GM23338 (cell line): ENCODE data around the gene ISX. TPM values are rescaled to one million over a fixed set of nuclear protein-coding genes. Genes with fewer than 3 reads are reported as not detected.

Experiments used
- CTCF ChIP-seq, 2 experiments: fragments of 200-600 bp in 1 of 2; sonication (generic) in 1 of 2; conservative IDR thresholded peaks; 2 replicates each; pipeline versions ENCODE4 v1.5.1 to v1.6.1; 2016 to 2017; ENCODE audit warnings: antibody characterized with exemption in 2 of 2, low read depth in 2 of 2, mild to moderate bottlenecking in 2 of 2, moderate library complexity in 1 of 2
- EZH2 ChIP-seq: fragments of 200-600 bp; sonication (generic); IDR thresholded peaks from one replicate; pipeline ENCODE4 v1.8.0; 2017; ENCODE audit warnings: antibody characterized with exemption, mild to moderate bottlenecking, low read depth; ENCODE audit not compliant: unreplicated experiment
- JUNB ChIP-seq: IDR thresholded peaks from one replicate; pipeline ENCODE4 v1.6.1; 2016; ENCODE audit warnings: antibody characterized with exemption; ENCODE audit not compliant: unreplicated experiment
- NANOG ChIP-seq: IDR thresholded peaks from 2 replicates; pipeline ENCODE4 v1.6.1; 2016; ENCODE audit warnings: antibody characterized with exemption, borderline replicate concordance
- REST ChIP-seq: IDR thresholded peaks from one replicate; pipeline ENCODE4 v1.6.1; 2018; ENCODE audit warnings: antibody characterized with exemption; ENCODE audit not compliant: unreplicated experiment
- STAT1 ChIP-seq: IDR thresholded peaks from one replicate; pipeline ENCODE4 v1.6.1; 2016; ENCODE audit warnings: antibody characterized with exemption; ENCODE audit not compliant: unreplicated experiment
- ZNF114 ChIP-seq: fragments of 250-450 bp; sonication (Bioruptor Pico); IDR thresholded peaks from 2 replicates; pipeline ENCODE4 v1.5.0; 2020; ENCODE audit warnings: mild to moderate bottlenecking, moderate library complexity
- ZNF331 ChIP-seq: fragments of 250-450 bp; sonication (Bioruptor Pico); IDR thresholded peaks from 2 replicates; pipeline ENCODE4 v1.5.0; 2020; ENCODE audit warnings: low read depth, mild to moderate bottlenecking, moderate library complexity
- ZNF462 ChIP-seq: fragments of 250-450 bp; sonication (Bioruptor Pico); IDR thresholded peaks from 2 replicates; pipeline ENCODE4 v1.5.0; 2020; ENCODE audit warnings: mild to moderate bottlenecking, moderate library complexity
- polyA plus RNA-seq: library from polyadenylated mRNA; unstranded; fragments of >200 nt; fragmentation: Nextera tagmentation; extraction: Ambion mirVana; gene quantifications from 2 replicates; pipeline ENCODE4 v1.2.1, GENCODE V29; 2016
- total RNA-seq: library from RNA; depleted of rRNA; stranded (reverse); fragments of >200 nt; shearing (Covaris generic); gene quantifications from 2 replicates; pipeline ENCODE4 v1.2.3, GENCODE V29; 2014

The ISX gene
- total and polyA plus RNA-seq, 2 experiments from 2014 or later, result not detected

GRCh38 chr22:35051791-35052190 lies 14.2 kb upstream of the ISX start (continued):
- TF ChIP-seq ZNF462 (CRISPR knock-in tag), result no peak
- TF ChIP-seq CTCF (conservative IDR thresholded peaks at IDR 0.05; ENCODE audit: low read depth in 2 of 2), result no peak
- no peak for TF ChIP-seq STAT1
- TF ChIP-seq JUNB, result no peak
- no peak for TF ChIP-seq NANOG
- no peak for TF ChIP-seq ZNF331
- TF ChIP-seq EZH2, result no peak
- TF ChIP-seq ZNF114 (CRISPR knock-in tag), result no peak
- no peak for TF ChIP-seq REST
